ENCODE measurements around the gene MAGI2.
"Not testable (repeated sequence)": the region's sequence is repeated elsewhere in the genome, so short reads cannot be mapped to it uniquely, and the experiment has no call there.

Gene MAGI2

GRCh38 chr7:78563191-78563590 is 890.3 kb downstream of the MAGI2 start:
- no peak for DNase-seq (ENCODE audit: low read depth, low spot score)

- DNase-seq (ENCODE audit: low read depth, low spot score) = no peak
These were observed 891.3 kb downstream of the MAGI2 start for GRCh38 chr7:78562191-78562590.

- no peak for DNase-seq (ENCODE audit: low read depth, low spot score)
These were observed 894.9 kb downstream of the MAGI2 start for GRCh38 chr7:78558566-78558965.

- no peak for DNase-seq (ENCODE audit: low read depth, low spot score)
These were observed 909.5 kb downstream of the MAGI2 start for GRCh38 chr7:78543976-78544375.

- no peak for DNase-seq (ENCODE audit: low read depth, low spot score)
These were observed 910.5 kb downstream of the MAGI2 start for GRCh38 chr7:78542981-78543380.

GRCh38 chr7:78542541-78542940 is 910.9 kb downstream of the MAGI2 start:
- DNase-seq (ENCODE audit: low read depth, low spot score) = no peak

GRCh38 chr7:78539825-78540224 is 913.6 kb downstream of the MAGI2 start:
- no peak for DNase-seq (ENCODE audit: low read depth, low spot score)

GRCh38 chr7:78535655-78536054 is 917.8 kb downstream of the MAGI2 start:
- no peak for DNase-seq (ENCODE audit: low read depth, low spot score)

GRCh38 chr7:78530351-78530750 is 923.1 kb downstream of the MAGI2 start:
- DNase-seq (ENCODE audit: low read depth, low spot score) = no peak

GRCh38 chr7:78529392-78529791 is 924.1 kb downstream of the MAGI2 start:
- DNase-seq (ENCODE audit: low read depth, low spot score) = no peak

- no peak for DNase-seq (ENCODE audit: low read depth, low spot score)
These were observed 924.5 kb downstream of the MAGI2 start for GRCh38 chr7:78528964-78529363.

- no peak for DNase-seq (ENCODE audit: low read depth, low spot score)
These were observed 929.5 kb downstream of the MAGI2 start for GRCh38 chr7:78523930-78524329.

GRCh38 chr7:78521961-78522360 is 931.5 kb downstream of the MAGI2 start:
- DNase-seq (ENCODE audit: low read depth, low spot score) = no peak

- no peak for DNase-seq (ENCODE audit: low read depth, low spot score)
These were observed 937.0 kb downstream of the MAGI2 start for GRCh38 chr7:78516450-78516849.

- DNase-seq (ENCODE audit: low read depth, low spot score) = no peak
These were observed 938.8 kb downstream of the MAGI2 start for GRCh38 chr7:78514634-78515033.

- no peak for DNase-seq (ENCODE audit: low read depth, low spot score)
These were observed 942.8 kb downstream of the MAGI2 start for GRCh38 chr7:78510580-78511188.

- not testable (repeated sequence) for DNase-seq (ENCODE audit: low read depth, low spot score)
These were observed 950.2 kb downstream of the MAGI2 start for GRCh38 chr7:78503301-78503700.

- no peak for DNase-seq (ENCODE audit: low read depth, low spot score)
These were observed 952.4 kb downstream of the MAGI2 start for GRCh38 chr7:78501064-78501463.

- DNase-seq (ENCODE audit: low read depth, low spot score) = no peak
These were observed 953.5 kb downstream of the MAGI2 start for GRCh38 chr7:78499971-78500370.

GRCh38 chr7:78499283-78499682 is 954.2 kb downstream of the MAGI2 start:
- DNase-seq (ENCODE audit: low read depth, low spot score) = no peak

GRCh38 chr7:78497728-78498427 is 955.6 kb downstream of the MAGI2 start:
- no peak for DNase-seq (ENCODE audit: low read depth, low spot score)

GRCh38 chr7:78496096-78496630 is 957.3 kb downstream of the MAGI2 start:
- no peak for DNase-seq (ENCODE audit: low read depth, low spot score)

- DNase-seq (ENCODE audit: low read depth, low spot score) = no peak
These were observed 960.1 kb downstream of the MAGI2 start for GRCh38 chr7:78493401-78493800.
